GM12874 (cell line): ENCODE results near the gene TRIM15.

Experiments
- CTCF ChIP-seq: IDR thresholded peaks from 2 replicates; pipeline ENCODE4 v1.5.1; 2011; ENCODE audit warnings: low read depth, mild to moderate bottlenecking, control low read depth, low read length, moderate library complexity; ENCODE audit not compliant: insufficient read depth

TRIM15 gene

GRCh38 chr6:30160008-30160784 lies 3.1 kb upstream of the TRIM15 start:
- TF ChIP-seq CTCF = no peak

DNA sequence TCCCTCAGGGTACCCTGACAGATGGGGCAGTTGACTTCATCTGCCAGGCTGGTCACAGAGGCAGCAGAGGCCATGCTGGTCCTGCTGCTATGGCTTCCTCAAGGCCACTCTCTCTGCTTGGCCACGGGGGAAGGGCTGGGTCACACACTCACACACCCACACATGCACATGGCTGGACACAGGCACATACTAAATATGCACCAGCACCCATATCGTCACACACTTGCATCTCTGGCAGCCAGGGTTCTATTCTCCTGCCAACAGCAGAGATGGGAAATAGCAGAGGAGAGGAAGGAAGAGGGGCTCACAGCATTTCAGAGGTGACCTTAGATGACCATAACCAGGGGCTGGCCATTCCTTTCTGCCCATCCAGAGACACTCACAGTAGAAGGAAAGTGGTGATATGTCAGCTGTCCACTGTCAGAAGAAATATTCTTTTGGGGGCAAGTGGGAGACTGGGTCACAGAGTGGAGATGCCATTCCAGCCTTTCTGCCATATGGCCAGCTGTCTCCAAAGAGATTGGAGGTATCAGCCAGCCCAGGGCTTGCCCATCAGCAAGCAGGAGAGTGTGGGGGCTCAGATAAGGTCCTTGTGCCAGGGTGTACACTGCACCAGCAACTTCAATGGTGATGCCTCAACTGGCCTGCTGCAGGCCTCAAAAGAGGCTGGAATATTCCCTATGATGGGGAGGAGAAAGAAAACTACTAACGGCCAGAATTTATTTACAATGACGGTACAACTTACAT lies 2.4 kb upstream of the TRIM15 start, which contains the start of gene TRIM10:
TSS of gene TRIM10 (minus strand) at position 427 of the 747 bp plus-strand sequence. CDS start at position 74, 353 bp downstream.
- TF ChIP-seq CTCF = no peak

DNA sequence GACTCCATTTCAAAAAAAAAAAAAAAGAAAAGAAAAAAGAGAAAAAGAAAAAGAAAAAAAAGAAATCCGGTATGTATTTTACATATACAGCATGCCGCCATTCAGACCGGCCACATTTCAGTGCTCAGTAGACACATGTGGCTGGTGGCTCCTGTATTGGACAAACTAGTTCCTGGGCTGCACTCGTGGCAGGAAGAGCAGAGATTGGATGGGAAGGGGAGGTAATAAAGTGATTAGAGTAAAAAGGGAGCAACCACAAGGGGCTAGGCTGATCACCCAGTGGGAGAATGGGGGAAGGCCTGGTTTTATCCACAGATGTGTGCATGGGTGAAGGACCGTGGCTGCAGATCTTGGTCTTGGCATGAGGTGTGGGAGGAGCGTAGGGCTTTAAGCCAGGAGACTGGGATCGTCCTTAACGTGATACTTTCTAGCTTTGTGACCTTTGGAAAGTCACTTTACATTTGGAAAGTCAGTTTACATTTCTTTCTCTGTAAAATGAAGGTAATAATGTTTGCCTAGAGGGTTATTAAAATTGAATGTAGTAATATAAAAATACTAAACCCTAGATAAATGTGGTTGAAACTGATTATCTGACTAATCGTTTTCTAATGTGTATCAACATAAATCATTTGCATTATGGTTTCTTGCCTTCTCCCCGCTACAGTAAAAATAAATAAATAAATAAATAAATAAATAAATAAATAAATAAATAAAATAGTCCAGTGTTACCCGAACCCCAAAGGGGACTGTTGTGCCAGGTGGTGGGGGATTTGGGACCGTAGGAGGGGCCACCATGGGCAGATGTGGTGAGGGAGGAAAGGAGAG lies 869 bp upstream of the TRIM15 start:
- no peak for TF ChIP-seq CTCF

GRCh38 chr6:30163918-30164654 lies 740 bp downstream of the TRIM15 start:
- TF ChIP-seq CTCF = no peak

DNA sequence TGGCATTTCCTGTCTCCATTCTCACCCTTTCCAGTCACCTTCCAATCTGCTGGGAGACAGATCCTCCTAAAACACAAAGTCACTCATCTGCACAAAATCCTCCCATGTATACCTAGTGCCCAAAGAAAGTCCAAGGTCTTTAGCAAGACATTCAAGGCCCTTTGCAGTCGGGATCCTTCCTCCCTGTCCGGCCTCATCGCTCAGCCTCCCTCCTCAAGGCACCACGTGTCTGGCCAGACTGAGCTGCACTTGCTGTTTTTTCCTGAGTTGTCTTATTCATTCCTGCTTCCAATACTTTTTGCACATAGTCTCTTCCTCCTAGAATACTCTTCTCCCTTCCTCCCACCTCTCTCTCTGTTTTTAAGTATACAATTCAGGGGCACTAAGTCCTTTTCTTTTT lies 1.4 kb downstream of the TRIM15 start:
- TF ChIP-seq CTCF = no peak

- no peak for TF ChIP-seq CTCF
Measured at GRCh38 chr6:30167101-30167500, 3.8 kb downstream of the TRIM15 start.
